Lower lobe of right lung (tissue), 2 donors: ENCODE data around the gene MEI1. TPM values are rescaled to one million over a fixed set of nuclear protein-coding genes. Genes with fewer than 3 reads are reported as not detected.

Source experiments
- ATAC-seq, 2 donors: fragments of 200-7000 bp; cut with Tn5 transposase; one replicate each; pipeline ENCODE4 v1.9.1; 2020 to 2022; ENCODE audit warnings: mild to moderate bottlenecking in 2 of 2, moderate library complexity in 2 of 2
- DNase-seq: peaks from one replicate; pipeline ENCODE4 v3.0.0-alpha.2; 2020
- H3K27ac ChIP-seq: fragments of 200-600 bp; one replicate; pipeline ENCODE4 v1.8.0; 2022
- H3K27me3 ChIP-seq: fragments of 200-600 bp; one replicate; pipeline ENCODE4 v1.8.0; 2022; ENCODE audit warnings: low read depth
- H3K36me3 ChIP-seq: fragments of 200-600 bp; one replicate; pipeline ENCODE4 v1.8.0; 2022; ENCODE audit warnings: mild to moderate bottlenecking
- H3K4me1 ChIP-seq: fragments of 200-600 bp; one replicate; pipeline ENCODE4 v1.8.0; 2022
- H3K4me3 ChIP-seq: fragments of 200-600 bp; one replicate; pipeline ENCODE4 v1.8.0; 2022; ENCODE audit warnings: mild to moderate bottlenecking
- H3K9me3 ChIP-seq: fragments of 200-600 bp; one replicate; pipeline ENCODE4 v1.8.0; 2022
- intact Hi-C: fragments of 100-400 bp; cut with DNase I; formaldehyde crosslinking; loops from one replicate; pipeline ENCODE4 v1.11.0; 2022
- total RNA-seq: library from RNA; stranded (reverse); fragmentation: NEBNext Ultra II Directional; extraction: Animal tissue kit (Norgen Biotek cat#: 25700); gene quantifications from one replicate; pipeline ENCODE4 v1.2.1, GENCODE V29; 2021
- TF ChIP-seq, protein P1 (sequence below): fragments of 200-600 bp; IDR thresholded peaks from one replicate; pipeline ENCODE4 v1.8.0; 2022; ENCODE audit warnings: antibody characterized with exemption, mild to moderate bottlenecking
- donor health status: DM: no; HTN: yes; CAD: no; lungs with severe emphysema.

Gene MEI1
- total RNA-seq, 1 donor from 2014 or later: 4.3 TPM

DNA sequence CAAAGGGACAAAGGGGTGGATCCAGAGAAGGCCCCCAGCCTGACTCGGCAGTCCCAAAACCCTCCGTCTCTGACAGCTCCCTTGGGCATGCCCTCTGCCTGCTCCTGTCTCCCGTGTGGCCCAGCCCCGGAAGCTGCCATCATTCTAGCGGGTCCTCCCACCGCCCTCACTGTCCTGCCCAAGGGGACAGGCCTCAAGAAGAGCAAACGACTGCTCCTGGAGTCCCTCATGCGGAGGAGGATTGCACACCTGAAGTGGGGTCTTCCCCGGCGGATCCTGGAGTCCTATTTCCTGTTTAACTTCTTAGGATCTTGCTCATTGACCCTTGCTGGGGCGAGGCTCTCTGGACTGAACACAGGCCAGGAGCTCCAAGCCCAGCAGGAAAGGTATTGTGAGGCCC, 2.6 kb upstream of the MEI1 start:
- TF ChIP-seq, protein P1, sequence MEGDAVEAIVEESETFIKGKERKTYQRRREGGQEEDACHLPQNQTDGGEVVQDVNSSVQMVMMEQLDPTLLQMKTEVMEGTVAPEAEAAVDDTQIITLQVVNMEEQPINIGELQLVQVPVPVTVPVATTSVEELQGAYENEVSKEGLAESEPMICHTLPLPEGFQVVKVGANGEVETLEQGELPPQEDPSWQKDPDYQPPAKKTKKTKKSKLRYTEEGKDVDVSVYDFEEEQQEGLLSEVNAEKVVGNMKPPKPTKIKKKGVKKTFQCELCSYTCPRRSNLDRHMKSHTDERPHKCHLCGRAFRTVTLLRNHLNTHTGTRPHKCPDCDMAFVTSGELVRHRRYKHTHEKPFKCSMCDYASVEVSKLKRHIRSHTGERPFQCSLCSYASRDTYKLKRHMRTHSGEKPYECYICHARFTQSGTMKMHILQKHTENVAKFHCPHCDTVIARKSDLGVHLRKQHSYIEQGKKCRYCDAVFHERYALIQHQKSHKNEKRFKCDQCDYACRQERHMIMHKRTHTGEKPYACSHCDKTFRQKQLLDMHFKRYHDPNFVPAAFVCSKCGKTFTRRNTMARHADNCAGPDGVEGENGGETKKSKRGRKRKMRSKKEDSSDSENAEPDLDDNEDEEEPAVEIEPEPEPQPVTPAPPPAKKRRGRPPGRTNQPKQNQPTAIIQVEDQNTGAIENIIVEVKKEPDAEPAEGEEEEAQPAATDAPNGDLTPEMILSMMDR: no peak
- Histone ChIP-seq H3K27me3 (no peaks in the 10 kb centered on the region), H3K27ac (peak overlapping the region; percentile 72), H3K36me3 (peaks cover 10% of the 10 kb centered on the region), H3K4me3 (no peak overlapping the region), H3K4me1 (peaks cover 19% of the 10 kb centered on the region), H3K9me3 (no peaks in the 10 kb centered on the region)
- peak in 1 of 2 donors; percentile 4 for ATAC-seq
- intact Hi-C loops: loop anchor here (5.0 kb wide), 1 partner anchor 246 kb away; no protein-coding TSS in a partner anchor
- DNase-seq: no peak

DNA sequence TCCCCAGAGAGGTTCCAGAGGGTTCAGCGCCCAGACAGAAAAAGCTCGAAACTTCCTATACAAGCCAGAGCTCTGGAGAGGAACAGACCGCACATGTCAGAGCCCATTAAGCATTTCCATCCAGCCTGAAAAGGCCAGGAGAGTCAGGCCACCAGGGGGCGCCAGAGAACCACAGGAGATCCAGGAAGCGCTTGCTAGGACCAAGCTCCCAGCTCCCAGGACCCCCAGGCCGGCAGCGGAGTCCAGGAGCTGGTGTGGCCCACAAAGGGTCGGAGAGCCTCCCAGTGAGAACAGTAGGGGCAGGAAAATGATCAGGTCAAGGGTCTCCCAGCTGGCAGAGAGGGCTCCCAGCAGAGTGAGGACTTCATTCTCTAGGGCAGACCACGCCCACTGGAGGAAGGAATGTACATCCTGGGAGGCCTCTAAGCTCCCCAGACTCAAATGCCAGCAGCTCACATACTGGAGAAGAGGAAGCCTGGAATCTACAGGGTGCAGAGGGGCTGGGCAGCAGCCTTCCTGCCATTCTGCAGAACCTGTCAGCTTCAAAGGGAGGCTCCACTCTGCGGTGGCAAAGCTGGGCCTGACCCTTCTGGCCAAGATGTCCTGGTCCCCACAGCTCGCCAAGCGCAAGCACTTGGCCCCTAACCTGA, 2.1 kb upstream of the MEI1 start:
- TF ChIP-seq, protein P1: peak; percentile 99
- Histone ChIP-seq H3K4me1 (peaks cover 19% of the 10 kb centered on the region), H3K36me3 (peaks cover 10% of the 10 kb centered on the region), H3K9me3 (no peaks in the 10 kb centered on the region), H3K27ac (peak overlapping the region; percentile 72), H3K4me3 (peak overlapping the region; percentile 46), H3K27me3 (no peaks in the 10 kb centered on the region)
- intact Hi-C loops: loop anchor here (5.0 kb wide), 1 partner anchor 245 kb away; no protein-coding TSS in a partner anchor
- DNase-seq (peak; percentile 95), ATAC-seq (peak; percentile 86 to 89)

DNA sequence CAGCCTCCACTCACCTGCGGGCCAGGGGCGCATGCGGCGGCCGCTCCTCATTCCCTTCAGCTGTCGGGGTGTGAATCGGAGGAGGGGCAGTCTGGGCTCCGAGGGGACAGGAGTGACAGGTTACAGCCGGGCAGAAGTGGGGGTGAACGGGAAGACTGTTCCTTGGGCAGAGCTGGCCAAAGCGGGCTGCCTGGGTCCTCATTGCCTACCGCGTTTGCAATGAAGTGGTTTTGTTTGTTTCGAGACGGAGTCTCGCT, 733 bp downstream of the MEI1 start:
- Histone ChIP-seq H3K9me3 (no peaks in the 10 kb centered on the region), H3K4me1 (peaks cover 19% of the 10 kb centered on the region), H3K4me3 (no peak overlapping the region), H3K27ac (no peak overlapping the region), H3K36me3 (no peaks in the 10 kb centered on the region), H3K27me3 (no peaks in the 10 kb centered on the region)
- no peak for ATAC-seq
- no peak for DNase-seq
- TF ChIP-seq, protein P1: no peak
- intact Hi-C loops: no loop called here

DNA sequence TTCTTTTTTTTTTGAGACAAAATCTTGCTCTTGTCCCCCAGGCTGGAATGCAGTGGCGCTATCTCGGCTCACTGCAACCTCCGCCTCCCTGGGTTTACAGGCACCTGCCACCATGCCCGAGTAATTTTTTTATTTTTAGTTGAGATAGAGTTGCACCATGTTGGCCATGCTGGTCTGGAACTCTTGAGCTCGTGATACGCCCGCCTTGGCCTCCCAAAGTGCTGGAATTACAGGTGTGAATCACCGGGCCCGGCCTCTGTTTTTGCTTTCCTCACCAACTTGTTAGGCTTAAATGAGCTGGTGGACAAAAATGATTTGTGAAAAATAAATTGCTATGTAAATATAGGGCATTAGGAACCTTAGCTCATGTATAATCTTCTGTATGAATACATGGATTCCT, 3.5 kb downstream of the MEI1 start:
- Histone ChIP-seq H3K4me1 (peaks cover 7% of the 10 kb centered on the region), H3K9me3 (no peaks in the 10 kb centered on the region), H3K27ac (no peak overlapping the region), H3K36me3 (no peaks in the 10 kb centered on the region), H3K4me3 (no peak overlapping the region), H3K27me3 (no peaks in the 10 kb centered on the region)
- ATAC-seq (no peak), DNase-seq (no peak)
- TF ChIP-seq, protein P1: no peak
- intact Hi-C loops: no loop called here

DNA sequence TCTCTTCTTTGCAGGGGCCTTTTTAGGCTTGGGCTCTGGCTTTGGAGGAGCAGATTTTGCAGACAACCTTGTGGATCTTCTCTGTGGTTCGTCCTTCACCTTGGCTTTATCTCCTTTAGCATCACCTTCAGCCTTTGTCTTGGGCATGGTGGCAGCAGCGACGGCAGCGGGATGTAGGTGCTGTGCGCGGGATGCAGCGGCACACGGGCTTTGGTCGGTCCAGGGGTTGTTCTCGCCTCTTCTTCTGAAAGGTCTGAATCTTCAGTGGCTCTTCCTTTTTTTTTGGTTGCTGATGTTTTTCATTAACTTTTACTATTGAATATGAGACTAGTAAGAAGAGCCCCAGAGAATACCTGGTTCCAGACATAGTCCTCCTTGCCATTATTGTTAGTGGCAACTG, 10.0 kb downstream of the MEI1 start:
- TF ChIP-seq, protein P1: no peak

More for the DNA sequence above, 10.0 kb downstream of the MEI1 start:
- no peak overlapping the region for H3K27ac ChIP-seq
- H3K27me3 ChIP-seq: no peaks in the 10 kb centered on the region
- H3K4me3 ChIP-seq: no peak overlapping the region
- no peak for ATAC-seq
- H3K36me3 ChIP-seq: no peaks in the 10 kb centered on the region
- no peak for DNase-seq
- intact Hi-C loops: no loop called here
- H3K9me3 ChIP-seq: no peaks in the 10 kb centered on the region
- H3K4me1 ChIP-seq: no peaks in the 10 kb centered on the region
